Mucosa of rectum (tissue), 2 donors: Measurements from ENCODE around the gene TOX2.

Source experiments
- H3K27ac ChIP-seq, 2 donors: one replicate each; pipeline ENCODE4 v1.7.0; 2013; ENCODE audit warnings: inconsistent platforms in 2 of 2, low read depth in 2 of 2, low read length in 2 of 2
- H3K27me3 ChIP-seq, 2 donors: one replicate each; pipeline ENCODE4 v1.7.0; 2013; ENCODE audit warnings: low read length in 2 of 2; ENCODE audit not compliant: control insufficient read depth in 2 of 2, insufficient read depth in 2 of 2
- H3K36me3 ChIP-seq, 2 donors: one replicate each; pipeline ENCODE4 v1.7.0; 2013; ENCODE audit warnings: low read length in 2 of 2; ENCODE audit not compliant: control insufficient read depth in 2 of 2, insufficient read depth in 2 of 2
- H3K4me1 ChIP-seq, 2 donors: one replicate each; pipeline ENCODE4 v1.7.0; 2013; ENCODE audit warnings: low read length in 2 of 2, mild to moderate bottlenecking in 1 of 2; ENCODE audit not compliant: control insufficient read depth in 2 of 2, insufficient read depth in 2 of 2
- H3K4me3 ChIP-seq, 2 donors: one replicate each; pipeline ENCODE4 v1.7.0; 2013; ENCODE audit warnings: low read length in 2 of 2
- H3K9ac ChIP-seq, 2 donors: one replicate each; pipeline ENCODE4 v1.7.0; 2013; ENCODE audit warnings: low read length in 2 of 2, low read depth in 1 of 2, mild to moderate bottlenecking in 1 of 2
- H3K9me3 ChIP-seq, 2 donors: one replicate each; pipeline ENCODE4 v1.7.0; 2013; ENCODE audit warnings: low read length in 2 of 2; ENCODE audit not compliant: control insufficient read depth in 2 of 2
- donor health status: healthy.
- donor health status: Normal muscosa, but diverticular disease.

TOX2 gene

DNA sequence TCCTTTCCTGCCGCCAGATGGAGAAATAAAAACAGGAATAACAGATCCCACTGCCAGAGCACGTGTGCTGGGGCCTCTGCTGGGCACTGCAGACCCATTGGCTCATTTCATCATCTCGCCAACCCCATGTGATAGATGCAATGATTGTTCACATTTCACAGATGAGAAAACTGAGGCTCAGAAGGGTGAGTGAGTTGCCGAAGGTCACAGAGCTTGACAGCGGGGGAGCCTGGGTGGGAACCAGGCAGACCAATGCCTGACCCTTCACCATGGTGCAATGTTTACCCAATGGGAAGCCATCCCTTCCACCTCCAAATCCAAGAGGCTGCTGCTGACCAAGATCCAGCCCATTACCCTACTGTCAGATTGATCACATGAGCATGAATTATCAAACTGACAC, 167.2 kb downstream of the TOX2 start:
- Histone ChIP-seq H3K9ac (no peak overlapping the region), H3K27ac (no peak overlapping the region), H3K4me1 (no peaks in the 10 kb centered on the region), H3K4me3 (no peak overlapping the region), H3K36me3 (no peaks in the 10 kb centered on the region), H3K9me3 (no peaks in the 10 kb centered on the region), H3K27me3 (no peaks in the 10 kb centered on the region)

DNA sequence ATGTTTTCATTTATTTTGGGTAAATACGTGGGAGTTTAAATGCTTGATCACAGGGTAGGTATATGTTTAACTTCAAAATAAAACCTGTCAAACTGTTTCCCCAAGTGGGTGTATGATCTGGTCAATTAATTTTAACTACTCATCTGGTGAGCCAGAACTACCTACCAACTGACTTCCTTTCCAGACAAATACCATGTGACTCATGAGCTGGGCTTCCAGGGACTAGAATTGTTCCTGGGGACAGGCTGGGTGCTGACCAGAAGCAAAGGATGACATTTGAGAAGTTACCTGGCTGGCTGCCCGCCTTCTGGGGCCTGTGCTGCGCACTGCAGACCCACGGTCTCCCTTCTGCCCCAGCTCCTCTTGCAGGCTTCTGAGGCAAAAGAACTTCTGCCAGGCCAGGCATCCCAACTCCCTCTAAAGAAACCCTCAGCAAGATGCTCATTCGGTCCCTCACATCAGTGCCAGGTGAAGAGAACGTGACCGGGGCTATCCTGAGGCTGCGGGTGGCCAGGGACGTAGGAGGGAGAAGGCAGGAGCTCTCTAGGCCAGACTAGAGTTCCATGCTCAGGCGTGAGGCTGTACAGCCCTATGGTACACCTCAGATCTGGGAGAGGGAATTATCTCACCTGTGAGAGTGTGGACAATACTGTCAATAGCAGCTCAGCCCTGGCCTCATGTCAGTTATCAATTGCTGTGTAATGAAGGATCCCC, 168.7 kb downstream of the TOX2 start:
- Histone ChIP-seq H3K36me3 (no peaks in the 10 kb centered on the region), H3K27ac (no peak overlapping the region), H3K4me3 (no peak overlapping the region), H3K9me3 (no peaks in the 10 kb centered on the region), H3K9ac (no peak overlapping the region), H3K4me1 (no peaks in the 10 kb centered on the region), H3K27me3 (no peaks in the 10 kb centered on the region)

DNA sequence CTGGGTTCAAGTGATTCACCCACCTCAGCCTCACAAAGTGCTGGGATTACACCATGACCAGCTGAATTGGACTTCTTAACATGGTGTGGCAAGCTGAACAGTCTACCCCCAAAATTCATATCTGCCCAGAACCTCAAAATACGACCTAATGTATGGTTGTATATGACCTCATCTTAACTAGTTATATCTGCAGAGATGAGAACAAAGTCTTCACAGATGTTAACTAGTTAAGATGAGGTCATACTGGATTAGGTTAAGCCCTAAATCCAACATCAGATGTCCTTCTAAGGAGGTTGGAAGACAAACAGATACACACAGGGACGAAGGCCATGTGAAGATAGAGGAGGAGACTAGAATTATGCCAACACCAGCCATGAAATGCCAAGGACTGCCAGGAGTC, 169.8 kb downstream of the TOX2 start:
- H3K9ac ChIP-seq, result no peak overlapping the region
- H3K4me1 ChIP-seq, result no peaks in the 10 kb centered on the region
- H3K36me3 ChIP-seq, result no peaks in the 10 kb centered on the region
- no peak overlapping the region for H3K4me3 ChIP-seq
- no peaks in the 10 kb centered on the region for H3K9me3 ChIP-seq
- H3K27me3 ChIP-seq, result no peaks in the 10 kb centered on the region
- H3K27ac ChIP-seq, result no peak overlapping the region

DNA sequence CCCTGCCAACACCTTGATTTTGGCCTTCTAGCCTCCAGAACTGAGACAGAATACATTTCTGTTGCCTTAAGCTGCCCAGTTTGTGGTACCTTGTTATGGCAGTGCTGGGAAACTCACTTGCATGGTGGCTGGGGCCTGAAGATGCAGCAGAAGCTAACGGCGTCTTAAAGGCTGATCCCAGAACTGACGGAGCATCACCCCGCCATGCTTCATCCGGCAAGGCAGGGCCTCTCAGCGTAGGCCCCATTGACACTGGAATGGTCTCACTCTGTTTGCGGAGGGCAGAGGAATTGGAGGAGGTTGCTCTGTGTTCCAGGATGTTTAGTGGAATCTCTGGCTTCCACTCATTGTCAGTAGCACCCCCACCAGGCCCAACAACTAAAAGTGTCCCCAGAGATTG, 170.2 kb downstream of the TOX2 start:
- H3K9me3 ChIP-seq, result no peaks in the 10 kb centered on the region
- no peak overlapping the region for H3K9ac ChIP-seq
- no peak overlapping the region for H3K27ac ChIP-seq
- H3K4me1 ChIP-seq, result no peaks in the 10 kb centered on the region
- H3K4me3 ChIP-seq, result no peak overlapping the region
- no peaks in the 10 kb centered on the region for H3K36me3 ChIP-seq
- no peaks in the 10 kb centered on the region for H3K27me3 ChIP-seq

DNA sequence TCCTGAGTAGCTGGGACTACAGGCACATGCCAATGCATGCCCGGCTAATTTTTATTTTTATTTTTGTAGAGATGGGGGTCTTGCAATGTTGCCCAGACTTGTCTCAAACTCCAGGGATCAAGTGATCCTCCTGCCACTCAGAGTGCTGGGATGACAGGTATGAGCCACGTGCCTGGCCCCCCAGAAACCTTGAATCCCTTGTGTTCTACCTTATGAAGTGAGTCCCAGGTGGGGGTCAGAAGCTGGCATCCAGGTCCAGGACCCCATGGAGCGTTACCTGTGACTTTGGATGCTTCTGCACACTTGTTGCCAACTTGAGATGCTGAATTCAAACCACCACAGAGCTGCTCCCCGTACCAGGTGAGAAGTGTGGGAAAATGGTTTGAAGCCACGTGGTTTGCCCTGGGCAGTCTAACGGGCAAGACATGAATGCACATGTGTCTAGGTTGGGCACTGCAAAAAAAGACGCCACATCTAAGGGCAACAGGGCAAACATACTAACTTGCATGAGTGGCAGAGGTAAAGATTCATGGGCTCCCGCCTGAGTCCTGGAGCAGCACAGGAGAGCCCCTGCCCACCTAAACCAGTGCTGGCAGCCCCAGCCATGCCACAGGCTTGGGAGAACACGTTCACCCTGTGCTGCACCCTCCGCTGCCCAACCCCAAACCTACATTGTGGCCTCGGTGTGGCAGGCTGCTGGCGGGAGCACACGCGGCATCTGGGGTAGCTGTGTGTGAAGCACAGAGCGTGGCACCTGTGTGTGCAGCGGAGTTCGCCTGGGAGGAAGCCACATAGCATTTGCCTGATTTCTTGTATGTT, 171.2 kb downstream of the TOX2 start:
- Histone ChIP-seq H3K27ac (no peak overlapping the region), H3K27me3 (no peaks in the 10 kb centered on the region), H3K4me1 (no peaks in the 10 kb centered on the region), H3K9ac (no peak overlapping the region), H3K4me3 (no peak overlapping the region), H3K9me3 (no peaks in the 10 kb centered on the region), H3K36me3 (no peaks in the 10 kb centered on the region)

DNA sequence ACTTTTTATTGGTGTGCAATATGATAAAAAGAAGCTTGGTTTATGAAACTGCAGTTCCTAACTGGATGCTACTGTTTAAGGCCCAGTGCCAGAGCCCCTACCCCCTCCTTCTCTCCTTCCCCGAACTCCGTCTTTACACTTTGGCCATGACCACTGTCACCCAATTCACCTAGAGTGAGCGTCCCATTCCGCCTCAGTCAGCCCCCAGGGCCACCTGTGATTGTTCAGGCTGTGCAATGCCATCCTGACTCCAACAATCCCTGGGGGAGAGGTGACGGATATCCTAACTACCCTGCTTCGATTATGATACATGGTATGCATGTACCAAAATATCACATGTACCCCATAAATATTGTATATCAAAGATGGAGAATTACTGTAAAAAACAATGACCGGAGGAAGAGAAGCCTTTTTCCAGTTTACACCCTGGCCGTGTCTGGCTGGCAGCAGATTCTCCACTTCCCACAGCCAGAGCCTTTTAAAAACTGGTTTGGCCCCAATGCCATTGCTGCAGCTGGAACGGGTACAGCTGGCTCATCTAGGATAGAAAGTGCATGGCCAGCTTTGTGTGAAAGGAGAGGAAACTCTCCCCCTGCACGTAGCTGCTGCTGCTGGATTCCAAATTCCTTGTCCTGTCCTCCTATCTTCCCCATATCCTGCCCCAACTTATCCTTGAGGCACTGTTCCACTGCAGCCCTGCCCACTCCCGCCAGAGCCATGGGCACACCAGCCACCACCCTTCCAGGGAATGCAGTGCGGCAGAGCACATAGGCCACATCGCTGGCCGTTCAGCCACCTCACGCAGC, 172.6 kb downstream of the TOX2 start:
- H3K4me1 ChIP-seq, result no peaks in the 10 kb centered on the region
- no peak overlapping the region for H3K4me3 ChIP-seq
- no peaks in the 10 kb centered on the region for H3K36me3 ChIP-seq
- no peak overlapping the region for H3K9ac ChIP-seq
- no peaks in the 10 kb centered on the region for H3K9me3 ChIP-seq
- H3K27ac ChIP-seq, result no peak overlapping the region
- H3K27me3 ChIP-seq, result no peaks in the 10 kb centered on the region

DNA sequence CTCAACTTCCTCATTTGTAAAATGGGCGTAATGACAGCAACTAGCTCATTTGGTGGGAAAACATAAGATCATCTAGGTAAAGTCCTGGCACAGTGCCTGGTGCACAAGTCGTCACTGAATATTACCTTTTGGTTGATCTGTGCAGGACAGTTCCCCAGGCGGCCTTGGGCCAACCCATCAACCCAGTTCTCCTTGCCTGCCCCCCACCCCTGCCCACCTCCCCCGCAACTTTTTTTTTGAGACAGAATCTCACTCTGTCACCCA, 173.1 kb downstream of the TOX2 start:
- Histone ChIP-seq H3K4me3 (no peak overlapping the region), H3K27ac (no peak overlapping the region), H3K4me1 (no peaks in the 10 kb centered on the region), H3K9ac (no peak overlapping the region), H3K27me3 (peaks cover 0 to 2% of the 10 kb centered on the region in 2 donors), H3K9me3 (no peaks in the 10 kb centered on the region), H3K36me3 (no peaks in the 10 kb centered on the region)

DNA sequence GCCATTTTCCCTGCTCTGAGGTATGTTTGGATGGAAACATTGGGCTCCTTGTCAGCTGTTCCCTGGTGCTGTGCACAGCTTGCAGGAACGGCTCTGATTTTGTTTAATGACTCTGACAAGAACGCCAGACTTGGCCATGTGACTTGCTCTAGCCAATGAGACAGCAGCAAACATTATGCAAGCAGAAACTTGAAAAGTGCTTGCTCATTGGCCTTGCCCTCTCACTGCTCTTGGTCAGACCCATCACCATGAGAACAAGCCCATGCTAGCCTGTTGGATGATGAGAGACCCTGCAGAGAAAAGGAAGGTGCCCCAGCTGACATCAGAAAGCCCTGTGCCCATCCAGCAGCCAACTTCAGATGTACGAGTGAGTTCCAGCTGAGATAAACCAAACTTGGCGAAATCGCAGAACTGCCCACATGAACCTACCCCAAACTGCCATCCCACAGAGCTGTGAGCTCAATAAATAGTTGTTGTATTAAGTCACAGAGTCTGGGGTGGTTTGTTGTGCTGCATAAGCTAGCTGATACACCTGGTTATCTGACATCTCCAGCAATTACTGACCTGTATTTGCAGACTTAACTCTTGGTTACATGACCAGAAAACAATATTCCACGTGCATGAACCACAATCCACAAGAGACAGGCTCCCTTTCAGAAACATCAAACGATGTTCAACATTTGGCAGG, 175.5 kb downstream of the TOX2 start:
- Histone ChIP-seq H3K4me1 (no peaks in the 10 kb centered on the region), H3K9me3 (no peaks in the 10 kb centered on the region), H3K36me3 (no peaks in the 10 kb centered on the region), H3K4me3 (no peak overlapping the region), H3K27ac (no peak overlapping the region), H3K9ac (no peak overlapping the region), H3K27me3 (peaks cover 0 to 2% of the 10 kb centered on the region in 2 donors)

DNA sequence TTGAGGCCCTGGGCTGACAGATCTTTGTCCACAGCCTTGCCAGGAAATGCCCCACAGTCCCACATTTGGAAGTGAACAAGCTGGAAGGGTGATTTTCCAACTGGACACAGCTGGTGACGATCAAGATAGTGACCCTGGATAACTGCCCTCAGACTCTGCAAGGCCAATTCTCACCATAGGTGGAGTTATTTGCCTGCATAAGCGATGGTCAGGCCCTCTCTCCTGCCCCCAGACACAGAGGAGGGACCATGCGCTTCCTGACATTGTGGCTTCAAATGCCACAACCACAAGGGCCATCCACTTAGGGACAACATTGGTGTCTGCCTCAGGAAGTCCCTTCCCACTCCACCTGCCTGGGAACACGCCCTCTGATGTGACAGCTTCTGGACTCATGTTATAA, 176.4 kb downstream of the TOX2 start:
- H3K9me3 ChIP-seq, result no peaks in the 10 kb centered on the region

More for the DNA sequence above, 176.4 kb downstream of the TOX2 start:
- H3K27me3 ChIP-seq, result peaks cover 0 to 2% of the 10 kb centered on the region in 2 donors
- H3K36me3 ChIP-seq, result no peaks in the 10 kb centered on the region
- no peak overlapping the region for H3K9ac ChIP-seq
- no peak overlapping the region for H3K27ac ChIP-seq
- no peaks in the 10 kb centered on the region for H3K4me1 ChIP-seq
- no peak overlapping the region for H3K4me3 ChIP-seq
